ENCODE data around the gene CAND1.

GRCh38 chr12:67284561-67284960, 15.4 kb downstream of the CAND1 start:
- no peak for TF ChIP-seq HINFP (tag; conservative IDR thresholded peaks at IDR 0.05; ENCODE audit: low read depth)
- TF ChIP-seq CHD4 (IDR thresholded peaks at IDR 0.05; ENCODE audit: insufficient read depth, insufficient replicate concordance, low read depth, low read length, poor library complexity, severe bottlenecking): no peak
- no peak for TF ChIP-seq EZH2 (IDR thresholded peaks at IDR 0.05; ENCODE audit: borderline replicate concordance, low read depth, low read length)
- TF ChIP-seq HDAC3 (IDR thresholded peaks at IDR 0.05; ENCODE audit: borderline replicate concordance, partially characterized antibody): no peak

All from K562 (cell line).